ENCODE data around the gene BLM.

DNA sequence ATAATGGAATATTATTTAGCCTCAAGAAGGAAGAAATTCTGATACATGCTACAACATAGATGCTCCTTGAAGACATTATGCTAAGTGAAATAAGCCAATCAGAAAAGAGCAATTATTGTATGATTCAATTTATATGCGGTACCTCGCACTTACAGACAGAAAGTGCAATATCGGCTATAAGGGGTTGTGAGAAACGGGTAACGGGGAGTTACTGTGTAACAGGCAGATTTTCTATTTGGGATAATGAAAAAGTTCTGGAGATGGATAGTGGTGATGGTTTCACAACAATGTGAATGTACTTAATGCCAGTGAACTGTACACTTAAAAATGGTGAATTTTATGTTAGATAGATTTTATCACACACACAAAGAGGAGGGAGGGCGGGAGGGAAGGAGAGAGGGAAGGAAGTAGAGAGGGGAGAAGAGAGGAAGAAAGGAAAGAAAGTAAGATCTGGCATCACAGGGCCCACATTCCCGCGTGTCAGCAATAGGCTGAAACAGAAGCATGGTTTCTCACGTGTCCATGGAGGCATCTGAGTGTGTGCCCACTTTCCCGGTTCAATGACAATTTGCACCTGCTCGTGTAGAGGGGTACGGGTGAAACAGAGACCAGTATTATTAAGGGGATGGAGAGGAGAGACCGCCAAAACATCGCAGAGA is 700 bp upstream of the BLM start:
- TF ChIP-seq RAD21 (IDR thresholded peaks at IDR 0.05 in 1 of 2, conservative IDR thresholded peaks at IDR 0.05 in 1 of 2; ENCODE audit: low read depth in 2 of 2, low read length in 2 of 2) = no peak
- TF ChIP-seq, protein P1, sequence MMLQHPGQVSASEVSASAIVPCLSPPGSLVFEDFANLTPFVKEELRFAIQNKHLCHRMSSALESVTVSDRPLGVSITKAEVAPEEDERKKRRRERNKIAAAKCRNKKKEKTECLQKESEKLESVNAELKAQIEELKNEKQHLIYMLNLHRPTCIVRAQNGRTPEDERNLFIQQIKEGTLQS (IDR thresholded peaks at IDR 0.05; ENCODE audit: insufficient read depth, low read depth, low read length) = no peak
- TF ChIP-seq RBBP5 (IDR thresholded peaks at IDR 0.05; ENCODE audit: borderline replicate concordance, low read depth, low read length) = no peak
- no peak for TF ChIP-seq EP300 (IDR thresholded peaks at IDR 0.05; ENCODE audit: borderline replicate concordance in 1 of 2, low read depth in 2 of 2, low read length in 2 of 2)
- no peak for TF ChIP-seq POLR2AphosphoS5 (IDR thresholded peaks at IDR 0.05; ENCODE audit: low read depth, low read length)
- TF ChIP-seq, protein P2, sequence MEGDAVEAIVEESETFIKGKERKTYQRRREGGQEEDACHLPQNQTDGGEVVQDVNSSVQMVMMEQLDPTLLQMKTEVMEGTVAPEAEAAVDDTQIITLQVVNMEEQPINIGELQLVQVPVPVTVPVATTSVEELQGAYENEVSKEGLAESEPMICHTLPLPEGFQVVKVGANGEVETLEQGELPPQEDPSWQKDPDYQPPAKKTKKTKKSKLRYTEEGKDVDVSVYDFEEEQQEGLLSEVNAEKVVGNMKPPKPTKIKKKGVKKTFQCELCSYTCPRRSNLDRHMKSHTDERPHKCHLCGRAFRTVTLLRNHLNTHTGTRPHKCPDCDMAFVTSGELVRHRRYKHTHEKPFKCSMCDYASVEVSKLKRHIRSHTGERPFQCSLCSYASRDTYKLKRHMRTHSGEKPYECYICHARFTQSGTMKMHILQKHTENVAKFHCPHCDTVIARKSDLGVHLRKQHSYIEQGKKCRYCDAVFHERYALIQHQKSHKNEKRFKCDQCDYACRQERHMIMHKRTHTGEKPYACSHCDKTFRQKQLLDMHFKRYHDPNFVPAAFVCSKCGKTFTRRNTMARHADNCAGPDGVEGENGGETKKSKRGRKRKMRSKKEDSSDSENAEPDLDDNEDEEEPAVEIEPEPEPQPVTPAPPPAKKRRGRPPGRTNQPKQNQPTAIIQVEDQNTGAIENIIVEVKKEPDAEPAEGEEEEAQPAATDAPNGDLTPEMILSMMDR (IDR thresholded peaks at IDR 0.05; ENCODE audit: control extremely low read depth in 1 of 3, insufficient read depth in 1 of 3, low read depth in 1 of 3, low read length in 3 of 3) = no peak
- no peak for TF ChIP-seq SRF (IDR thresholded peaks at IDR 0.05; ENCODE audit: low read depth, low read length)
- TF ChIP-seq POLR2A (IDR thresholded peaks at IDR 0.05; ENCODE audit: control extremely low read depth in 1 of 2, low read depth in 2 of 2, low read length in 2 of 2) = no peak

Measured in H1 (cell line).